NCI-H748 (cell line): ENCODE data around the gene ST3GAL3.

Experiments used
- DNase-seq: peaks from one replicate; lab custom pipeline; 2025; ENCODE audit not compliant: unreplicated experiment; lab: John Stamatoyannopoulos, UW

The ST3GAL3 gene

DNA sequence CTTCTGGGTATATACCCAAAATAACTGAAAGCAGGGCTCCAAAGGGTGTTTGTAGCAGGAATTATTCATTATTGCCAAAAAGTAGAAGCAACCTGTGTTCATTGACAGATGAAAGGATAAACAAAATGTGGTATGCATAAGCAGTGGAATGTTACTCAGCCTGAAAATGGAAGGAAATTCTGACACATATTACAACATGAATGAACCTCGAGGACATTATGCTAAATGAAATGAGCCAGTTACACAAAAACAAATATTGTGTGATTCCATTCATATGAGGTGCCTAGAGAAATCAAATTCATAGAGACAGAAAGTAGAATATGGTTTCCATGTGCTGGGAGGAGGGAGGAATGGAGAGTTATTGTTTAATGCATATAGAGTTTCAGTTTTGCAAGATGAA is 140.0 kb downstream of the ST3GAL3 start:
- DNase-seq, result no peak

DNA sequence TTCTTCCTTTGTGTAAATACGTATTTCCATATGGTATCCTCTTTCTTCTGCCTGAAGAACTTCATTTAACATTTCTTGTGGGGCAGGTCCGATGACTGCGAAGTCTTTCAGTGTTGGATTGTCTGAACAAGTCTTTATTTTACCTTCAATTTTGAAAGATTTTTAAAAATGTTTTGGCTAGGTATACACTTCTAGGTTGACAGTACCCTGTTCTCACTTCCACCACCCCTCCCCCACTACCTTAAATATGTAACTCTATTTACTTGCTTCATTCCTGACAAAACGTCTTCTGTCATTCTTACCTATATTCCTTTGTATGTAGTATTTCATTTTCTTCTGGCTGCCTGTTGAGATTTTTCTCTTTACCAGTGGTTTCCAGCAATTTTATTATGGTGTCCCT is 140.5 kb downstream of the ST3GAL3 start:
- no peak for DNase-seq

DNA sequence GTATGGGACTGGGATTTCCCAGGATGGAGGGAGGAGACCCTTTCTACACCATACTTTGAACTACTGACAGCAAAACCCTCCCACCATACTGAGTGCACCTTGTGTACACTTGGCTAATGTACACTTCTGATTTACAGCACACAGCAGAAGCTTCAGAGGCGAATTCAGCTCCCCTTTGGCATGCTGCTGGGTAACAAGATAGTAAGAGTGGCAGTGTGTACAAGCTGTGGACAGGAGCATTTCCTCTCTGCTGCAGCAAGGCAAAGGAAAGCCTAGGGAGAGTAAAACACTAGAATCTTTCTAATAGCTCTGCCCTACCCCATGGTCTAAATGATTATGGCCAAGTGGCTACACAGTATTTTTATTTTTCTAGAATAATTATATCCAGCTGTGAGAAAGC is 142.3 kb downstream of the ST3GAL3 start:
- DNase-seq, result no peak

DNA sequence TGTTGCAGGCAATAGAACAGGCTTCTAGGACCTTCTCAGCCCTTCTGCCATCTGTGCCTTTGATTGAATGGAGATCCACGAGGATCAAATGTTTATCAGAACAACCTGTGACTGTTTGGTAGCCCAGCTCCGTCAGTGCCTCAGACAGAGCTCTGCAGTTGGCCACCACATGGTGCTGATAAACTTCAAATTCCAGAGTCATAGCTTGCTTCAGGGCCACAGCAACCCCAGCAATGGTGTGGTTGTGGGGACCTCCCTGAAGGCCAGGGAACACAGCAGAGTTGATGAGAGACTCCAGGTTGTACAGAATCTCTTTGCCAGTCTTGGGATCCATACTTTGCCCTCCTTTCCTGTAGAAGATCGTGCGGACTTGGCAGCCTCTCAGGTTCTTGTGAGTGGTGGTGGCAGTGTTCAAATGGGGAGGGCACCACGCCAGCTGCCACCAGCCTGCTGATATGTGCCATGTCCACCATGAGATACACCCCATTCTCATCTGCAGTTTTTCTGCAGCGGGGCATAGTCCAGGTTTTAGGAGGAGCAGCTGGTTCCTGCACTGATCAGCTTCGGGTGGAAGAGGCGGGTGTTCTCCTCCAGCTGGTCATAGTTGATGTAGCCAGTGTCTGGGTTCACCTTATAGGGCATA is 143.4 kb downstream of the ST3GAL3 start:
- no peak for DNase-seq

DNA sequence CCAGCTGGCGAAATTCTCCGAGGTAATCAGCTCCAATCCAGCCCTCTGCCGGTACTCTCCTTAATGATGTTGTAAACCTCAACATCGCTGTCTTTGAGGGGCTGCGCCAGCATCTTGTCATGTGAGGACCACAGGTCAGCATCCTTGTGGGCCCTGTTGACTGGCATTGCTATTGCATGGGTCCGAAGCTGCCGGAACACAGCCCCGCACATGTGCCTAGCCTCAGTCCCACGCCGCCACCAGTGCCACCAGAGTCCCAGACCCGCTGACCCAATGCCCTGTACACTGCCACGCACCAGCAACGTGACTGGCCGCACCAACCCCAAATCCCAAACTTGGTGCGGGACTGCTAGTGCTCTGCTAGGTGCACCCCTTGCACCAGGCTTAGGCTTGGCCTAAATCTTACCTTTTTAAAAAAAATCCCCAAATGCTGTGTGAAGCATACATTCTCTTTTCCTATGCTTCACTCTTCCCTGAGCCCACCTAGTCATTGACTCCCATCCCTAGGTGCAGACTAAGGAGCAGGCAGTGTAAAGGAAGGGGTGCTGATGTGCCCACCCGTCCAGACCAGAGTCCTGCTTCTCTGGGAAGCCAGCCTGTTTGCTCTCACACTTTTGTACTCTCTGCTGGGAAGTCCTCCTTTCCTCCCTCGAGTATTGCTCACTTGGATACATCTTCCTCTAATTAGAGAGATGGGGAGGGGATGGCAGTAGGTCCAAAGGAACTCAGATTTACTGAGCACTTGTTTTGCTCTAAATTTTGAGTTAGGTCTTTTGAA is 144.4 kb downstream of the ST3GAL3 start:
- no peak for DNase-seq

DNA sequence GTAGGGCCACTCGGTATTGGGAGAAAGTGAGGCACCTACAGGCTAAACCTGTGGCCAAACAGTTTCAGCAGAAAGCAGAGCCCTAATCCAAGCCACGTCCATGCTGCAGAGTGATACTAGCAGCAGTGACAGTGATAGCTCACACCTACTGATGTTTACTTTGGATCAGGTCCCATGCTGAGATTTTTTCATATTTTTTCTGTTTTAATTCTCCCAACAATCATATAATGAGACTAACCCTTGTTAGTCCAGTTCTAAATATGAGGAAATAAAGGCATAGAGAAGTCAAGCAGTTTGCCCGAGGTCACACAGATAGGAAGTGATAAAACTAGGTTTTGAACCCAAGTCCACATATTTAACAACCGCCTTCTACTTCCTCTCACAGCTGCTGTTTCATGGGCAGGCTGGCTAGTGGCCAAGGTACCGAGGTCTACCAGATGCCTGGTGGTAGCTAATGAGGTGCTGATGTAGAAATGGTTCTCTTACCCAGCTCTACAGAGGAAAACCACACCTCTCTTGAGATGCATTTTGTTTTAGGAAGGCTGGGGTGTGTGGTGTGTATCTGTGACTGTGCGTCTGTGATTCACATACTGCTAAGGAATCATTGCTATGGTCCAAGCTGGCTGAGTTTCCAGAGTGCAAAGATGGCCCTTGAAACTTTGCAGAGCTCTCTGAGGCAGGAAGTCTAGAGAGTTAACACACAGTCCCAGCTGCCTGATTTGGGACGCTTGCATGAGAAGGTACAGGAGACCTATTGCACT is 146.0 kb downstream of the ST3GAL3 start:
- peak; percentile 70 for DNase-seq

DNA sequence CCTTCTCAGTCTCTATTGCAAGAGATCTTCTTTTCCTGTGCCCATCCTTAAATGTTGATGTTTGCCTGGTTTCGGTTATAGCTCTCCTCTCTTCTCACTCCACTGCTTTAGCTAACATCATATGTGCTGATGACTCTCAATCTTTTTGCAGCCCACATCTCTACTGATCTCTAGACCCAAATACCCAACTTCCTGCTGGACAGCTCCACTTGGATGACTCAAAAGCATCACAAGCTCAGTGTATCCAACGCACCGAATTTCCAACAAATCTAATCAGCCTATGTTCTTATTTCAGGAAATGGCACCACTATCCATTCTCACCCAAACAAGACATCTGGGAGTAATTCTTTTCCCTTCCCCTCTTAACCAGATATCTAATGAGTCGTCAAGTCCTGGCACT is 147.1 kb downstream of the ST3GAL3 start:
- DNase-seq, result no peak

DNA sequence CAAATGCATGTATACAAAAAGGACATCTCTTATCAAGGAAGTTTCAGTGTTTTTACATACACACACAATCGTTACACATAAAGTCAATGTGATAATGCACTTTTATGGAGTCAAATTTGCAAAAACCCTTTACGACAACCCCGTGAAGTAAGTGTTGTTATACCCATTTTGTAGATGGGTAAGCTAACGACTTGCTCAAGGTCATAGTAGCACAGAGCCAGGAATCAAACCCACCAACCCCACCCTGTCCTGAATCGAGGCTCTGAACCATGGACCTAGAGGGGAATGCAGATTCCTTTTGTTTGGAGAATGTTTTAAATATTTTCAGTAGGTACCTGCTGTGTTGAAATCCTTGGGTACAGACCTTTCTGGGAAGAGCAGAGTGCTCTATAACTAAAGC is 148.9 kb downstream of the ST3GAL3 start:
- no peak for DNase-seq

DNA sequence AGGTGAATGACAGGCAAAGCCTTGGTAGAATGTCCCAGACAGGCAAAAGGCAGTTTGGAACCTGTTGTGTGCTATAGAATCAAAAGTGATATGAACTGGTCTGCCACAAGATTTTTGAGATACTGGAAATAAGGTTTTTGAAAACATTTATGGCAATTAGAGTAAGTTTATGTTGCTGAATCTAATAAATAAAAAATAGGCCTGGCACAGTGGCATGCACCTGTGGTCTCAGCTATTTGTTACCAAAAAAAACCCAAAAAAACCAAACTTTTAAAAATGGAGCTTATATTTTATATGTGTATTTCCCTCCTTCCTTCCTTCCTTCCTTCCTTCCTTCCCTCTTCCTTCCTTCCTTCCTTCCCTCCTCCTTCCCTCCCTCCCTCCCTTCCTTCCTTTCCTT is 149.8 kb downstream of the ST3GAL3 start:
- DNase-seq, result no peak

DNA sequence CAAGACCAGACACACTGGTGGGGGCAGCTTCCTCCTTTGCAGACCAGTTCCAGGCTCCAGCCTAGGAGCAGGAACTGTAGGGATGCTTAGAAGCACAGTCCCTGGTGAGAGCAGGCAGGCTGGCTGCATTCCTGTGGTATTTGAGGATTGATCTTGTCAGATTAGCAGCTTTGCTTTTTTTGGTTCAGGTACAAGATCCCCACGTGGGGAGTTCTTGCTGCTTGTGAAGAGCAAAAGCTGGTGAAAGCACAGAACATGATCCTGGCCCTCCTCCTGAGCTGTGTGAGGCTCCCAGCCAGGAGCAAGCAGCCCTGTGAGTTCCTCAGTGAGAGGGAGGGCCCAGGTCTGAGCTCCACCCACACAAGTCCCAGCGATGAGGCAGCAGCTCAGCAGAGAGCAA is 151.0 kb downstream of the ST3GAL3 start:
- no peak for DNase-seq

DNA sequence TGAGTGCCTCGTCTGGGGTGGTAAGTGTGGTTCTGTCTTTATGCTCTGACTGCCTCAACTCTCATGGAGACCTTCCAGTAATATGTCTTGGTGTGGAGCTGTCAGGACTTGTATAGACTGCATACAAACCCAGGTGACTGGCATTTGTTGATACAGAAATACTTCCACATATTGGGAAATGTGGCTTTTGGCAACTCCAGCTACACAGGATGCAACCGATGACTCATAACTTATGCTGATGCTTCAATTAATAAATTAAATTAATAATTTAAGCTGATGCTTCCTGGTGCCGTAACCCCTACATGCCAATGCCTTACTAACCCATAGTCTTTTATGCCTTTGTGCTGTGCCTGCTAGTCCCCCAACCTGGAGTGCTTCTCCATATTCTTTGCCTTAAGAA is 154.0 kb downstream of the ST3GAL3 start:
- no peak for DNase-seq

DNA sequence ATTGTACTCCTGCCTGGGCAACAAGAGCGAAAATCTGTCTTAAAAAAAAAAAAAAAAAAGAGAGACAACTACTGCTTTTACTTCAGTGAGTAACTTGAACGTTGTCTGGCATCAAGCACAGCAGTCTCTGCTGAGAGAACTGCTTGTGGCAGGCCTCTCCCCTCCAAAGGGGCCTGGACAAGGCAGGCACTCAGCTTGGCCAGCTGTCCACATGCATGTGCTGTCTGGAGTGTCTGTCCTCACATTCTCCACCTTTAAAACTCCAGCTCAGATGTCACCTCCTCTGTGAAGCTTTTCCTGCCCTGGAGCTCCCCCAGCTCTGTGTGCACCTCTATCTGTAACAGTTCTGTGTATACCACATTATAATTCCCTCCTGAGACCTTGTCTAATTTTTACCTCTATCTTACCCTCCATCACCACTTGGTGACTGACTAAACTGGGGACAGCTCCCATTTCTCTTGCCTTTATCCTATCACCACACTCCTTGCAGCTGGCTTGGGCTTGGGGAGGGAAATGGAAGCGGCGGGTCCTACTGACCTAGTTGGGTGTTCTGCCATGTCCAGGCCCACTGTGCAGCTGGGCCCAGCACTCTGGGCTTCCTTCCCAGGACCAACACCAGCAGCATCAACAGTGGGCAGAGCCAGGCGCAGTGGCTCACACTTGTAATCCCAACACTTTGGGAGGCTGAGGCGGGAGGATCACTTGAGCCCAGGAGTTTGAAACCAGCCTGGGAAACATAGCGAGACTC is 154.8 kb downstream of the ST3GAL3 start:
- no peak for DNase-seq

DNA sequence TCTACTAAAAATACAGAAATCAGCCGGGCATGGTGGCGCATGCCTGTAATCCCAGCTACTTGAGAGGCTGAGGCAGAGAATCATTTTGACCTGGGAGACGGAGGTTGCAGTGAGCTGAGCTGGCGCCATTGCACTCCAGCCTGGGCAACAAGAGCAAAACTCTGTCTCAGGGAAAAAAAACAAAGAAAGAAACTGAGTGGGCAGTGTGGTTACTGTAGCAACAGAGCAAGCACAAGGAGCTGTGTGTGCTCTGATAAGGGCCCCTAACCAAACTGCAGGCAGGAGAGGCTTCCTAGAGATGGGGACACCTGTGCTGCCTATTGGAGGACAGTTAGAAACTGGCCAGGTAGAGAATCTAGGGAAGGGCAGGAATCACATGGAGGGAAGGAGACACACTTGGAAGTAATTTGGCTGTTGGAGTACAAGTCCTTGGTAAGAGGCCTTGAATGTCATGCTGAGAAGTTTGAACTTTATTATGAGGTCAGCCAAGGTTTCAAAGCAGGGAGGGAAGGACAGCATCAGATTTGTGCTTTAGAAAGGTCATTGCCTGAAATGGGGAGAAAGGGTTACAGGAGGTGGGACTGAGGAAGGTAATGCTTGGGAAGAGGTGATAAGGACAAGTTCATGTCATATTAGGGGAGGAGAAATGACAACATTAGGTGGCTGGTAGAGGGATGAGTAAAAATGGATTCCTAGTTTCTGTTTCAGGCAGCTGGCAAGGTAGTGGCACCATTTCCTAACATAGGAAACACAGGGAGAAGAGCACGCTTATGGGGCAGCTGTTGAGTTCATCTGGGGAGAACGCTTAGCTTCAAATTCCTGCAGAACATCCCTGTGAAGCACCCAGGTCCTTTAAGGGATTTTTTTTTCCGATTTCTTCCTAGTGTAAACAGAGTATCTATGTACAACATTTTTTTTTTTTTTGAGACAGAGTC is 157.0 kb downstream of the ST3GAL3 start:
- no peak for DNase-seq

DNA sequence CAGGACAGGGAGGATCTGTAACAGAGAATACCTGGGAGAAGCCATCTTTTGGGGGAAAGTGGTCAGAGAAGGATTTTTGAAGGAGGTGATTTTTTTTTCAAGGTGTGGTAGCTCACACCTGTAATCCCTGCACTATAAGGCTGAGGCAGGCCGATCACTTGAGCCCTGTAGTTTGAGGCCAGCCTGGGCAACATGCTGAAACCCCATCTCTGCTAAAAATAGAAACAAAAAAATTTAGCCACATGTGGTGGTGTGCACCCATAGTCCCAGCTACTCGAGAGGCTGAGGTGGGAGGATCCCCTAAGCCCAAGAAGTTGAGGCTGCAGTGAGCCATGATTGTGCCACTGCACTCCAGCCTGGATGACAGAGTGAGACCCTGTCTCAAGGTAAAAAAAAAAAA is 158.9 kb downstream of the ST3GAL3 start:
- no peak for DNase-seq

DNA sequence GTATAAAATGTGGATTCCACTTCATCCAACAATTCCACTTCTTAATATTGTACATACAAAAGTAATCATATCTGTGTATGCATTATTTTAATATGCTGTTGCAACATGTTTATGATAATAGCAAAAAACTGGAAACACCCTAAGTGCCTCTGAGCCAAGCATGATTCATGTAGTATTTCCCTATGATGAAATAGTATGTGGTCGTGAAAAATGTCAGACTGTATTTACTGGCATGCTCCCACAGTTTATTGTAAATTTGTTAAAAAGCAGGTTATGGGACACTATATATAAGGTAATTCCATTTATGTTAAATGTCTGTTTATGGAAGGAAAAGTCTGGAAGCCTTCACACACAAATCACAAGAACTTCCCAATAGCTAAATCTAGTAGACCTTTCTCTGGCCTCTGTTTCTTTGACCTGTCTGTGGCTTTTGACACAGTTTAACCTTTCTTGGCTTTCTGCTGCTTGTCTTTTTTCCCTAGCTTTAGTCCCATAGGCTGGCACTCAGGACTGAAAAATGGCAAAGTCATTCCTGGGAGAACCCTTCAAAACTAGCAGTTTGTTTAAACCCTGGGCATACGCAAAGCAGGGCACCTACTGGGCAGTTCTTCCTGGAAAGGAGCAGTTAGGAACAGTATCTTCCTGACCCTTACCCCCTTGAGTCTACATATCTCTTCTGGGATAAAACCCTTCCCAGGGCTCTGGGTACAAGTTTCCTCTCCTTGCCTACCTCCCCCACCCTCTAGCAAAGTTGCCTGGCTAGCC is 160.8 kb downstream of the ST3GAL3 start:
- no peak for DNase-seq

DNA sequence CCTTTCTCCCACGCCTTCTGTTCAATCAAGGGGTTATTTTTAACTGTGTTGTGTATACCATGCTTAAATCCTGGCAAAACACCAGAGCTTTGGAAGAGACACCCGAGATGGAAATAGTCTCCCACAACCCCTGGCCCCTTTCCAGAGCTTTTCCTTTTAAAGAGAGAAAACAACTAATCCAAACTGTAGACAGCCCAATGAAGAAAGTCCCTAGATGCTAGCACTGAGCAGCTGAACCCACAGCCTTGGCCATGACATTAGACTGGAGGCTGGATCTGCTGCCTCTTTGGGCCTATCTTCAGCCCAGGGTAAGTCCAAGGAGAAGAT is 161.4 kb downstream of the ST3GAL3 start:
- no peak for DNase-seq

DNA sequence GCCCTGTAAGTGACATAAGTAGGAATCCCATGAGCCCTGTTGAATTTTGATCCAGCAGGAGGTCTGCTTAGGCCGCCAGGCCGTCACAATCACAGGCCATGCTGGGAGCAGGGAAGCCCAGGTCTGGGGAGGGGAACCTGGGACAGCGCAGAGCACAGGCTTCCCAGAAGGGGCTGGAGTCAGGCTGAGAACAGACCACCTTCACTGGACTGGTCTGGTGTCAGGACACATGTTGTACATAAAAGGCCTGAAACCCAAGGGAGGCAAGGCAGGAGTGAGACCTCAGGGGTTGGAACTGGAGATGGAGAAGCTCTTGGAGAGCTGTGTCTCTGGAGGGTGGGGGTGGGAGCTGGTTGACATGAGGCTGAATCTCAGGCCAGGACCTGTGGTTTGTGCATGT is 163.0 kb downstream of the ST3GAL3 start:
- no peak for DNase-seq

DNA sequence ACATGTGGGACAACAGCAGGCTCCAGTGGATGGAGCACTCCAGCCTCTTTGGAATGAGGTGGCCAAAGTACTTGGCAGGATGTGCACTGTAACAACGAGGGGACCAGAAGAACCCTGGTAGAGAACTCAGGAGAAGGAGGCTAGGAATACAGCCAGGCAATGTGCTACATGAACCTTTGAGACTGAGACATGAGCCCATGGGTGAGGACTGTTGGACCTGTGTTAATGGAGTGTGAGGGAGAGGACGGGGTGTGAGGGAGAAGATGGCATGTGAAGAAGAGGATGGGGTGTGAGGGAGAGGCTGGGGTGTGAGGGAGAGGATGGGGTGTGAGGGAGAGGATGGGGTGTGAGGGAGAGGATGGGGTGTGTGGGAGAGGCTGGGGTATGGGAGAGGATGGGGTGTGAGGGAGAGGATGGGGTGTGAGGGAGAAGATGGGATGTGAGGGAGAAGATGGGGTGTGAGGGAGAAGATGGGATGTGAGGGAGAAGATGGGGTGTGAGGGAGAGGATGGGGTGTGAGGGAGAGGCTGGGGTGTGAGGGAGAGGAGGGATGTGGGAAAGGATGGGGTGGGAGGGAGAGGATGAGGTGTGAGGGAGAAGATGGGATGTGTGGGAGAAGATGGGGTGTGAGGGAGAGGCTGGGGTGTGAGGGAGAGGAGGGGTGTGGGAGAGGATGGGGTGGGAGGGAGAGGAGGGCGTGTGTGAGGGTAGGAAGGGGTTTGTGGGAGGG is 164.0 kb downstream of the ST3GAL3 start:
- DNase-seq, result no peak

DNA sequence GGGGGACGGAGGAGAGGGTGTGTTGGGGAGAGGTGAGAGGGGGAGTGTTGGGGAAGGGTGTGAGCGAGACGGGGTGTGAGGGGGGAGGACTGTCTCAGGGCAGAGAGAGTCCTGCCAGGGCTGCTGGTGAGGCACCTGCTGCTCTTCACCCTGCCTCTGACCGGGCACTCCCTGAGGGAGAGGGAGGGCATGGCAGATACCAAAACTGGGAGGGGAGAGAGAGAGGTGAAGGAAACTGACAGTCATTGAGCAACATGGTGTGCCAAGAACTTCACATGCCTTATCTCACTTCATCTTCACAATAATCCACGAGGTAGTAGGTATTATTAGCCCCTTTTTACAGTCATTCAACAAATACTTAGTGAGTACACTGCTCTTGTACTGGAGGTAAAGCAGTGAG is 164.9 kb downstream of the ST3GAL3 start:
- no peak for DNase-seq
